Endothelial cell (in vitro differentiated cells): ENCODE measurements around the gene SERP1. TPM values are rescaled to one million over a fixed set of nuclear protein-coding genes. Genes with fewer than 3 reads are reported as not detected.

Experiments used
- DNase-seq: peaks from one replicate; pipeline ENCODE4 v3.0.0; 2021; ENCODE audit warnings: low spot score
- H3K27ac Mint-ChIP-seq: one replicate; pipeline ENCODE4 v1.8.0; 2021; ENCODE audit warnings: mixed read lengths, inconsistent platforms; ENCODE audit not compliant: unreplicated experiment
- H3K27me3 Mint-ChIP-seq: one replicate; pipeline ENCODE4 v1.8.0; 2021; ENCODE audit warnings: mild to moderate bottlenecking, moderate library complexity, mixed read lengths, inconsistent platforms; ENCODE audit not compliant: unreplicated experiment
- H3K36me3 Mint-ChIP-seq: one replicate; pipeline ENCODE4 v1.8.0; 2021; ENCODE audit warnings: mild to moderate bottlenecking, low read depth, mixed read lengths, inconsistent platforms; ENCODE audit not compliant: unreplicated experiment
- H3K4me1 Mint-ChIP-seq: one replicate; pipeline ENCODE4 v1.8.0; 2021; ENCODE audit warnings: mild to moderate bottlenecking, mixed read lengths, inconsistent platforms; ENCODE audit not compliant: unreplicated experiment
- H3K4me3 Mint-ChIP-seq: one replicate; pipeline ENCODE4 v1.8.0; 2021; ENCODE audit warnings: mild to moderate bottlenecking, mixed read lengths, inconsistent platforms; ENCODE audit not compliant: unreplicated experiment
- H3K9me3 Mint-ChIP-seq: one replicate; pipeline ENCODE4 v1.8.0; 2021; ENCODE audit warnings: mixed read lengths, inconsistent platforms; ENCODE audit not compliant: unreplicated experiment
- total RNA-seq: library from RNA; stranded (reverse); fragmentation: NEBNext Ultra II Directional; extraction: Animal tissue kit (Norgen Biotek cat#: 25700); gene quantifications from one replicate; pipeline ENCODE4 v1.2.1, GENCODE V29; 2021; ENCODE audit not compliant: unreplicated experiment
- TF ChIP-seq, protein P1 (sequence below): fragments of 200-600 bp; sonication (generic); IDR thresholded peaks from one replicate; pipeline ENCODE4 v1.5.0; 2021; ENCODE audit warnings: antibody characterized with exemption; ENCODE audit not compliant: unreplicated experiment

Gene SERP1
- total RNA-seq, 1 donor from 2014 or later: 89.9 TPM

- TF ChIP-seq, protein P1, sequence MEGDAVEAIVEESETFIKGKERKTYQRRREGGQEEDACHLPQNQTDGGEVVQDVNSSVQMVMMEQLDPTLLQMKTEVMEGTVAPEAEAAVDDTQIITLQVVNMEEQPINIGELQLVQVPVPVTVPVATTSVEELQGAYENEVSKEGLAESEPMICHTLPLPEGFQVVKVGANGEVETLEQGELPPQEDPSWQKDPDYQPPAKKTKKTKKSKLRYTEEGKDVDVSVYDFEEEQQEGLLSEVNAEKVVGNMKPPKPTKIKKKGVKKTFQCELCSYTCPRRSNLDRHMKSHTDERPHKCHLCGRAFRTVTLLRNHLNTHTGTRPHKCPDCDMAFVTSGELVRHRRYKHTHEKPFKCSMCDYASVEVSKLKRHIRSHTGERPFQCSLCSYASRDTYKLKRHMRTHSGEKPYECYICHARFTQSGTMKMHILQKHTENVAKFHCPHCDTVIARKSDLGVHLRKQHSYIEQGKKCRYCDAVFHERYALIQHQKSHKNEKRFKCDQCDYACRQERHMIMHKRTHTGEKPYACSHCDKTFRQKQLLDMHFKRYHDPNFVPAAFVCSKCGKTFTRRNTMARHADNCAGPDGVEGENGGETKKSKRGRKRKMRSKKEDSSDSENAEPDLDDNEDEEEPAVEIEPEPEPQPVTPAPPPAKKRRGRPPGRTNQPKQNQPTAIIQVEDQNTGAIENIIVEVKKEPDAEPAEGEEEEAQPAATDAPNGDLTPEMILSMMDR: peak; percentile 37
- Mint-ChIP-seq H3K27me3 (no peaks in the 10 kb centered on the region), H3K36me3 (no peaks in the 10 kb centered on the region), H3K9me3 (no peaks in the 10 kb centered on the region), H3K4me3 (no peak overlapping the region), H3K27ac (no peak overlapping the region), H3K4me1 (no peaks in the 10 kb centered on the region)
- no peak for DNase-seq
Observed at GRCh38 chr3:150528354-150528797, 17.9 kb downstream of the SERP1 start.

- no peak overlapping the region for H3K4me3 Mint-ChIP-seq
- TF ChIP-seq, protein P1: no peak
- H3K36me3 Mint-ChIP-seq: no peaks in the 10 kb centered on the region
- DNase-seq: no peak
- no peaks in the 10 kb centered on the region for H3K27me3 Mint-ChIP-seq
- no peak overlapping the region for H3K27ac Mint-ChIP-seq
- no peaks in the 10 kb centered on the region for H3K9me3 Mint-ChIP-seq
- H3K4me1 Mint-ChIP-seq: no peaks in the 10 kb centered on the region
Observed at GRCh38 chr3:150527464-150528255, 18.6 kb downstream of the SERP1 start.

DNA sequence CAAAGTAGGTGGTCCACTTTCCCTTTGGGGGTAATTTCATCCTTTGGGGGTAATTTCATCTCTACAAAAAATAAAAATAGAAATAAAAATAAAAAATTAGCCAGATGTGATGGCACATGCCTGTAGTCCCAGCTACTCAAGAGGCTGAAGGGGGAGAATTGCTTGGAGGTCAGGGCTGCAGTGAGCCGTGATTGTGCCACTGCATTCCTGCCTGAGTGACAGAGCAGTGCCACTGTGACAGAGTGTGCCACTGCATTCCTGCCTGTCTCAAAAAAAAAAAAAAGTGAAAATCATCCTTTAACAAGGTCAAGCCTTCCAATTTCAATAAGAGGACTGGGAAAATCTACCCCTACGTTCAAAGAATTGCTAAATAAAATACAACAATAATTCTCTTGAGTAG lies 22.8 kb downstream of the SERP1 start:
- DNase-seq: no peak
- Mint-ChIP-seq H3K27ac (no peak overlapping the region), H3K9me3 (no peaks in the 10 kb centered on the region), H3K36me3 (no peaks in the 10 kb centered on the region), H3K27me3 (no peaks in the 10 kb centered on the region), H3K4me1 (no peaks in the 10 kb centered on the region), H3K4me3 (no peak overlapping the region)
- TF ChIP-seq, protein P1: no peak

GRCh38 chr3:150521463-150521862 lies 24.8 kb downstream of the SERP1 start:
- H3K27me3 Mint-ChIP-seq: no peaks in the 10 kb centered on the region
- no peak for DNase-seq
- H3K36me3 Mint-ChIP-seq: no peaks in the 10 kb centered on the region
- TF ChIP-seq, protein P1: no peak
- no peaks in the 10 kb centered on the region for H3K9me3 Mint-ChIP-seq
- no peaks in the 10 kb centered on the region for H3K4me1 Mint-ChIP-seq
- H3K27ac Mint-ChIP-seq: no peak overlapping the region
- H3K4me3 Mint-ChIP-seq: no peak overlapping the region

DNA sequence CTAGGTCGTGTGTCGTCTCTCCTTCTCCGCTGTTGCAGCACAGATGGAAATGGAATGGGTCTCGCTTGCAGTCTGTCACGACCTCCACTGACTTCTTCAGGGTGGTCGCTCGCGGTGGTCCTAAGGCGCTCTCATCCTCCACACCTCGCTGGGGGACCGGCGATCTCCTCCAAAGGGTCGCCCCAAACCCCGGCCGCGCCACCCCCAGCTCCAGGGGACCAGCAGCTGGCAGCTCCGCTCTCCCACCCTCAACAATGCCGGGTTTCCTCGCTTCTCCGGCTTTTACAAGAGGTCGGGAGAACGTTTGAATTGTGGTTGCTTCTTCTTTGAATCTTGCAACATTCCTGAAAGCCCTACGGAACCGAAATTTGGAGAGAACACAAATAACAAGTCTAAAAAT lies 25.9 kb downstream of the SERP1 start:
- Mint-ChIP-seq H3K4me1 (no peaks in the 10 kb centered on the region), H3K9me3 (no peaks in the 10 kb centered on the region), H3K36me3 (no peaks in the 10 kb centered on the region), H3K4me3 (no peak overlapping the region), H3K27me3 (no peaks in the 10 kb centered on the region), H3K27ac (no peak overlapping the region)
- DNase-seq: no peak
- TF ChIP-seq, protein P1: no peak
